Sigmoid colon (tissue), 7 donors: ENCODE data around the gene BLTP2. TPM values are rescaled to one million over a fixed set of nuclear protein-coding genes. Genes with fewer than 3 reads are reported as not detected.

Experiments
- DNase-seq: peaks from one replicate; pipeline ENCODE4 v3.0.0-alpha.2; 2019
- H3K27ac ChIP-seq, 4 donors: fragments of 200-600 bp; sonication (generic); one replicate each; pipeline ENCODE4 v1.5.1; 2016 to 2019; ENCODE audit warnings: mild to moderate bottlenecking in 1 of 4
- H3K27me3 ChIP-seq, 3 donors: fragments of 200-600 bp; sonication (generic); one replicate each; pipeline ENCODE4 v1.5.1; 2019; ENCODE audit warnings: mild to moderate bottlenecking in 1 of 3
- H3K36me3 ChIP-seq, 4 donors: fragments of 200-600 bp; sonication (generic); one replicate each; pipeline ENCODE4 v1.5.1; 2016 to 2019
- H3K4me1 ChIP-seq, 4 donors: fragments of 200-600 bp; sonication (generic); one replicate each; pipeline ENCODE4 v1.5.1; 2017 to 2019
- H3K4me3 ChIP-seq, 4 donors: fragments of 200-600 bp; sonication (generic); one replicate each; pipeline ENCODE4 v1.5.1; 2017 to 2019; ENCODE audit warnings: mild to moderate bottlenecking in 2 of 4, moderate library complexity in 1 of 4
- H3K9me3 ChIP-seq, 4 donors: fragments of 200-600 bp in 3 of 4; sonication (generic) in 3 of 4; one replicate each; pipeline versions ENCODE4 v1.5.1 to v1.6.1; 2013 to 2019
- CTCF ChIP-seq, 4 experiments: fragments of 450-650 bp in 3 of 4; fragments of 200-600 bp in 1 of 4; IDR thresholded peaks; one replicate each; pipeline ENCODE4 v1.5.1; 2016 to 2019; ENCODE audit warnings: antibody characterized with exemption in 4 of 4, mild to moderate bottlenecking in 3 of 4, moderate library complexity in 2 of 4
- EP300 ChIP-seq, 4 donors: sonication (generic); formaldehyde crosslinking; IDR thresholded peaks; one replicate each; pipeline ENCODE4 v1.6.1; 2017; ENCODE audit warnings: antibody characterized with exemption in 4 of 4
- POLR2A ChIP-seq, 2 donors: fragments of 450-650 bp; IDR thresholded peaks; one replicate each; pipeline ENCODE4 v1.6.1; 2016; ENCODE audit warnings: antibody characterized with exemption in 2 of 2, mild to moderate bottlenecking in 2 of 2, moderate library complexity in 2 of 2
- POLR2AphosphoS5 ChIP-seq, 4 donors: sonication (generic); formaldehyde crosslinking; IDR thresholded peaks; one replicate each; pipeline ENCODE4 v1.6.1; 2017; ENCODE audit warnings: antibody characterized with exemption in 4 of 4
- WGBS, 2 donors: extraction: QIAGEN DNeasy Blood & Tissue Kit; methylation state at CpG; one replicate each; pipeline ENCODE4 v1.1.7; 2013; 5-methylcytosine and 5-hydroxymethylcytosine counted together
- intact Hi-C: fragments of 100-400 bp; cut with DNase I; formaldehyde crosslinking; loops from one replicate; pipeline ENCODE4 v1.15.1; 2023
- polyA plus RNA-seq, 3 donors: library from polyadenylated mRNA; stranded (reverse); fragments of 200-250 nt; gene quantifications; one replicate each; pipeline ENCODE4 v1.2.3, GENCODE V29; 2013
- total RNA-seq, 4 donors: library from RNA; depleted of rRNA; stranded (reverse); fragments of >200 nt; gene quantifications; one replicate each; pipeline ENCODE4 v1.1.0, GENCODE V29; 2016
- donor health status: healthy with polysubstance abuse.
- donor health status: Bipolar disorder and iron deficiency.
- donor health status: healthy.

BLTP2 gene
- total and polyA plus RNA-seq, 7 donors = 10.2 to 84.5 (median 71.0) TPM

GRCh38 chr17:28669918-28670317, 25.0 kb upstream of the BLTP2 start:
- Histone ChIP-seq H3K4me1 (peaks cover 0 to 19% (median 9%) of the 10 kb centered on the region in 4 donors), H3K27me3 (no peaks in the 10 kb centered on the region), H3K27ac (no peak overlapping the region), H3K9me3 (no peaks in the 10 kb centered on the region), H3K4me3 (no peak overlapping the region), H3K36me3 (peaks cover 31 to 79% (median 54%) of the 10 kb centered on the region in 4 donors)
- 90 to 98% methylated on average over 1 of the region's 1 CpG for WGBS, 2 donors
- no peak for DNase-seq
- intact Hi-C loops = no loop called here
- TF ChIP-seq EP300 (IDR thresholded peaks at IDR 0.05) (no peak), POLR2A (IDR thresholded peaks at IDR 0.05) (no peak), CTCF (IDR thresholded peaks at IDR 0.05) (no peak)

DNA sequence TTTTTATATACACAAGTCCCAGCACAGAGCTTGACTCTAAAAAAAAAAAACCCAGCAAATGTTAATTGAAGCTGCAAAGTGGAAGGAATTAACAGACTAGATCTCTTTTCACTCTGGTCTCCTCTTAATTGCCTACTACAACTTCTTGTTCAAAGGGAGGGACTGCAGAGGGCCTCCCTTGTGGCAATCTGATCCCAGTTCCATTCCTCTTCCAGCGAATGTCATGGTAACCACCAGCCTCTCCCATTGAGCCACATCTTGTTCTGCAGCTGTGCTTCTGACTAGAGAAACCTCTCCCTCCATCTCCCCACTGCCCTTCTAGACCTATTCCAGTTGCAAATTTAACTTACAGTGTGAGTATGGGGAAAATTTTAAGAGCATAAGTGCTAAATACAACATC, 22.9 kb upstream of the BLTP2 start:
- Histone ChIP-seq H3K36me3 (peaks cover 10 to 58% (median 34%) of the 10 kb centered on the region in 4 donors), H3K27ac (no peak overlapping the region), H3K4me3 (no peak overlapping the region), H3K4me1 (peaks cover 0 to 36% (median 25%) of the 10 kb centered on the region in 4 donors), H3K27me3 (no peaks in the 10 kb centered on the region), H3K9me3 (no peaks in the 10 kb centered on the region)
- TF ChIP-seq CTCF (IDR thresholded peaks at IDR 0.05) (no peak), EP300 (IDR thresholded peaks at IDR 0.05) (no peak), POLR2A (IDR thresholded peaks at IDR 0.05) (no peak), POLR2AphosphoS5 (IDR thresholded peaks at IDR 0.05) (no peak)
- no peak for DNase-seq
- 87 to 89% methylated on average over 1 of the region's 1 CpG for WGBS, 2 donors
- intact Hi-C loops = no loop called here

DNA sequence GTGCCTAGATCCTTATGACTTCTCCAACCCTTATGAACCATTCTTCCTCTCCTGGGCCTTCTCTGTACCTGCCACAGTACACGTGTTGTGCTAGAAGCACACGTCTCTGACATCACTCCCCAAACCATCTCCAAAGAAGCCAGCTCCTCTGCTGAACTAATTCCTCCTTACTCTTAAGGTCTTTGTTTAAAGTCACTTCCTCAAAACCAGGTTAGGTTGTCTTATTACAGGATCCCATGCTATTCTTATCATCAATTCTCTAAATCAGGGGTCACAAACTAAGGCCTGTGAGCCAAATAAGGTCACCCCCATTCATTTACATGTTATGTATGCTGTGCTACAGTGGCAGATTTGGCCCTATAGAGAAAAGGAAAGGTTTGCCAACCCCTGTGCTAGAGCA, 21.0 kb upstream of the BLTP2 start:
- TF ChIP-seq POLR2AphosphoS5 (IDR thresholded peaks at IDR 0.05) = no peak
- no peak for TF ChIP-seq POLR2A (IDR thresholded peaks at IDR 0.05)
- TF ChIP-seq CTCF (IDR thresholded peaks at IDR 0.05) = no peak
- TF ChIP-seq EP300 (IDR thresholded peaks at IDR 0.05) = no peak
- Histone ChIP-seq H3K36me3 (peaks cover 3 to 39% (median 16%) of the 10 kb centered on the region in 4 donors), H3K4me3 (no peak overlapping the region), H3K27ac (no peak overlapping the region), H3K4me1 (peaks cover 0 to 42% (median 31%) of the 10 kb centered on the region in 4 donors), H3K27me3 (no peaks in the 10 kb centered on the region), H3K9me3 (no peaks in the 10 kb centered on the region)
- DNase-seq = no peak
- intact Hi-C loops = no loop called here
- WGBS, 2 donors = 84 to 87% methylated on average over 2 of the region's 2 CpGs

GRCh38 chr17:28663723-28664122, 18.8 kb upstream of the BLTP2 start:
- Histone ChIP-seq H3K36me3 (peaks cover 0 to 33% (median 11%) of the 10 kb centered on the region in 4 donors), H3K27me3 (no peaks in the 10 kb centered on the region), H3K27ac (peak overlapping the region in 1 of 4 donors; percentile 96), H3K9me3 (no peaks in the 10 kb centered on the region), H3K4me1 (peaks cover 0 to 52% (median 38%) of the 10 kb centered on the region in 4 donors), H3K4me3 (no peak overlapping the region)
- intact Hi-C loops = loop anchor here (5.0 kb wide), 1 partner anchor 49 kb away; the partner anchor contains the start of gene PROCA1
- no peak for DNase-seq
- TF ChIP-seq POLR2A (IDR thresholded peaks at IDR 0.05) (no peak), POLR2AphosphoS5 (IDR thresholded peaks at IDR 0.05) (no peak), CTCF (IDR thresholded peaks at IDR 0.05) (no peak), EP300 (IDR thresholded peaks at IDR 0.05) (no peak)

DNA sequence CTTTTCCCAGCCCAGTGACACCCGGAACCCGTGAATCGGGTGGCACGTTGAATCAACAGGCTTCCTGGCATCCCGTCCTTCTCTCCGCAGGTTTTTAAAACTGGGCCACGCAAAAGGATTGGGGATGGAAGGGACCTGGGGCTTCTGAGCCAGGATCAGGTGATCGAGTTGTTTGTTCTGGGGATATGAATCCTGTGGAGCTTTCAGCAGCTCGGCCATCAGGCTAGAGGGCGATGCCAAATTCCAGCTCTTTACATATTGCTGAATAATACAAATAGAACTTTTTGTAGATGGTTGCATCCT, 17.5 kb upstream of the BLTP2 start:
- peak overlapping the region; percentile 62 to 78 (median 74) for H3K4me3 ChIP-seq
- no peak for DNase-seq
- peak overlapping the region; percentile 93 to 96 (median 94) for H3K27ac ChIP-seq
- WGBS, 2 donors = 1% methylated on average over 10 of the region's 10 CpGs
- peaks cover 0 to 40% (median 34%) of the 10 kb centered on the region in 4 donors for H3K4me1 ChIP-seq
- peaks cover 0 to 31% (median 12%) of the 10 kb centered on the region in 4 donors for H3K36me3 ChIP-seq
- no peaks in the 10 kb centered on the region for H3K27me3 ChIP-seq
- intact Hi-C loops = loop anchor here (5.0 kb wide), 1 partner anchor 50 kb away; the partner anchor contains the start of gene PROCA1
- no peaks in the 10 kb centered on the region for H3K9me3 ChIP-seq
- TF ChIP-seq CTCF (IDR thresholded peaks at IDR 0.05) (no peak), EP300 (IDR thresholded peaks at IDR 0.05) (no peak), POLR2AphosphoS5 (IDR thresholded peaks at IDR 0.05) (no peak), POLR2A (IDR thresholded peaks at IDR 0.05) (no peak)
